Measurements from ENCODE around the gene PLIN1. TPM values are rescaled to one million over a fixed set of nuclear protein-coding genes. Genes with fewer than 3 reads are reported as not detected.
A peak's percentile ranks its signal among the peaks of the same experiment; 100 is the strongest.

PLIN1 gene
- total RNA-seq, 1 donor from 2014 or later: 0.32 TPM

DNA sequence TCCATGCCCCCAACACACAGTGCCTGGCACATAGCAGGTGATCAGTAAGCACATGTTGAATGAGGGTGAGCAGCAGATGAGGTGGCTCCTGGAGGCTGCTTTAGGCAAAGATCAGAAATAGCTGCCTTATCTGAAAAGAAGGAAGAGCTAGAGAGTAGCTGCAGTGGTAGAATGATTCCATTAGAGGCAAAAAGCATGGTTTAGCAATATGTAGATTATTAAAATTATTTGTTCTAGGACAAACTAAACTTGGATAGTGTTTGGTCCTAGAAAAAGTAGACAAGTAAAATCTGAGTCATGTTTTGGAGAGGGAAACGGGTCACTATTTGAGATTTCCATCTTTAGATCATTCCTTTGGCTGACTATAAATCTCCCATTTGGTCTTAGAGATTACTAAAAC is 56.0 kb downstream of the PLIN1 start:
- no peak for ATAC-seq

DNA sequence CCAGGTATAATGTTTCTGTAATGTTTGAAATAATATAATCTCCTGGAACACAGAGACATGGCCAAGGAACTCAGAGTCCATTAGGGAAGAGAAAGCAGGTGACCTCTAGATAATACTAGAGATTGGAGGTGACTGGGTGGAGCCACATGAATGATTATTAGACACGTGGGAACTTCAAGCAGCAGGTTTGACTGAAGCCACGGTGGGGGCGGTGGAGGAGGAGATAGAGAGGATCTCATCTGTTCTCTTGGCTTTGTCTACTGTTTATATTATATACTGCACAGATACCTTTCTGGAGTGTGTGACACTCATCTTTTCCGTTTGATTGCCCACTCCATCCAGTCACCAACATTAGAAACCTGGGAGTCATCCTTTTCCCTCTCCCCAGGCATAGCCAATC is 57.6 kb downstream of the PLIN1 start:
- no peak for ATAC-seq

DNA sequence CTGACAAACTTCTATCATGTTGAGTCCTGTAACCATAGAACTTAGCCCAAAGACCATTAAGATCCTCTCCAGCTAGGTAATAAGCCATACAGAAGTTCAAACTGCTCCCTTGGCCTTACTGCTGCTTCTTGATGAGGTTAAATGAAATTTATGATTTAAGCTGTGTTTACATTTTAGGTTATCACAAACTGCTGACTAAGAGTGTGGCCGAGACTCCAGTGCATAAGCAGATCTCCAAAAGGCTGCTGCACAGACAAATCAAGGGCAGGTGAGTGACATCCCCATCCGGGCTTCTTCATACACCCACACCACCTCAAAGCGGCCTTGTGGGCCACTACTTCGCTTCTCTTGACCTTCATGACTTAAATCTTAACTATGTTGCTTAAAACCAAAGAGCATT is 62.9 kb downstream of the PLIN1 start:
- peak; percentile 82 for ATAC-seq

DNA sequence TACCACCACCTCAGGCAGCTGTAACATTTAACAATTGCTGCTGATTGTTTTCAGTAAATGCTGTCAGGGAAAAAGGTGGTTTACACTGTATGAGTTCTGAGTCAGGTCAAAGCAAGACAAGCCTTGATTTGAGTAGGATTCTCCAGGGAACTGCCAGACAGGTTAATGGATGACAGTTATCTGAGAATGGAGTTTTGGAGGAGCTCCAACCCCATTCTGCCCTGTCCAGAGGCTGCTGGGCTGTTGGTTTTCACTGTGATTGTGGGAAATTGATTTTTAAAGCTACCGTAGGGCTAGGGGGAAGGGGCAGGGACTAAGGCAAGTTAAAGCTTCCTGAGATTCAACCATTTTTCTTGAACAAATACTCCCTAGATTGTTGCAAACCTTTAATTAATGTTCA is 64.0 kb downstream of the PLIN1 start:
- ATAC-seq: peak; percentile 48

Other genes starting within 250 kb of the PLIN1 start
- 4,298 TPM for gene RHCG, start 182.8 kb downstream of the PLIN1 start, total RNA-seq
- gene TICRR, start 103.9 kb downstream of the PLIN1 start, total RNA-seq: 17.0 TPM
- 0.60 TPM for gene KIF7, start 23.9 kb downstream of the PLIN1 start, total RNA-seq
- gene PEX11A, start 11.4 kb upstream of the PLIN1 start, total RNA-seq: 3.5 TPM
- not detected for gene WDR93, start 11.4 kb upstream of the PLIN1 start, total RNA-seq
- gene MESP1, start 71.9 kb upstream of the PLIN1 start, total RNA-seq: 0.44 TPM
- gene MESP2, start 97.0 kb upstream of the PLIN1 start, total RNA-seq: 0.40 TPM
- 3.1 TPM for gene ANPEP, start 135.5 kb upstream of the PLIN1 start, total RNA-seq
- 20.6 TPM for gene AP3S2, start 214.6 kb upstream of the PLIN1 start, total RNA-seq
- gene ARPIN, start 233.6 kb upstream of the PLIN1 start, total RNA-seq: 17.5 TPM

All from esophagus mucosa (tissue), 1 donor.